Activated T-helper 1 cell treated with Interleukin-2 at 50 U/mL for 16 hours (primary cell): Measurements from ENCODE around the gene NR2C2AP.
"Not testable (repeated sequence)": the region's sequence is repeated elsewhere in the genome, so short reads cannot be mapped to it uniquely, and the experiment has no call there.

ENCODE experiments used
- DNase-seq: peaks from one replicate; pipeline ENCODE4 v3.0.0-alpha.2; 2020; ENCODE audit warnings: low read depth

NR2C2AP gene, protein sequence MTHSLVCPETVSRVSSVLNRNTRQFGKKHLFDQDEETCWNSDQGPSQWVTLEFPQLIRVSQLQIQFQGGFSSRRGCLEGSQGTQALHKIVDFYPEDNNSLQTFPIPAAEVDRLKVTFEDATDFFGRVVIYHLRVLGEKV

DNA sequence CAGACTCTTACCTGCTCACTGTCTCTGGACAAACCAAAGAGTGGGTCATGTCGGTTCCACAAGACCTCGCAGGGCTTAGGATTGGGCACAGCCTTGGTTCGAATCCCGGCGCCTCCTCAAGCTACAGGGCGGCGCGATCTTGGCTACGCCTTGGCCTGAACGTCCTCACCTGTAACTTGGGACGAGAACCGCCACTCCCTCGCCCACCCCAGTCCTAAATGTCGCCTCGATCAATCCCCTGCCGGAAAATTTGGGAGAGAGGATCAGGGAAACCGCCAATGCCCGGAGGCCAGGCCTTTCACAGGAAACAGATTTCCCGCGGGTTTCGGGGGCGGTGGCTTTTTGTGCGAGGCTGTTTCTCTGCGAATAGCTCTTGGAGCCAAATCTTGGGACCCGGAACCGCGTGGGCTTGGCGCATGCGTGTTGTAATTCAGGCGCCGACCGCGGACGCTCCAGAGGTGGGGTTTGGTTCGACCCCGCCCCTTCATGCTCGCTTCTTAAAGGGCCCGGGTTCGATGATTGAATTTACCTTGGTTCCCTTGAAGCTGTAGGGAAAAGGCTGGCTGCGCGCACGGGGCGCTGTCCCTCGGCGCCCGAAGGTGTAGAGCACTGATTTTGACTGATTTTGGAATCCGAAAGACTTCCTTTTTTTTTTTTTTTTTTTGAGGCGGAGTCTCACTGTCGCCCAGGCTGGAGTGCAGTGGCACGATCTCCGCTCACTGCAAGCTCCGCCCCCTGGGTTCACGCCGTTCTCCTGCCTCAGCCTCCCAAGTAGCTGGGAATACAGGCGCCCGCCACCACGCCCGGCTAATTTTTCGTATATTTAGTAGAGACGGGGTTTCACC lies at the start of gene NR2C2AP:
Gene NR2C2AP, minus strand, starts transcription at position 403 of the 845 bp plus-strand sequence. Its CDS starts 354 bp downstream, at position 49.
- peak; percentile 83 for DNase-seq

DNA sequence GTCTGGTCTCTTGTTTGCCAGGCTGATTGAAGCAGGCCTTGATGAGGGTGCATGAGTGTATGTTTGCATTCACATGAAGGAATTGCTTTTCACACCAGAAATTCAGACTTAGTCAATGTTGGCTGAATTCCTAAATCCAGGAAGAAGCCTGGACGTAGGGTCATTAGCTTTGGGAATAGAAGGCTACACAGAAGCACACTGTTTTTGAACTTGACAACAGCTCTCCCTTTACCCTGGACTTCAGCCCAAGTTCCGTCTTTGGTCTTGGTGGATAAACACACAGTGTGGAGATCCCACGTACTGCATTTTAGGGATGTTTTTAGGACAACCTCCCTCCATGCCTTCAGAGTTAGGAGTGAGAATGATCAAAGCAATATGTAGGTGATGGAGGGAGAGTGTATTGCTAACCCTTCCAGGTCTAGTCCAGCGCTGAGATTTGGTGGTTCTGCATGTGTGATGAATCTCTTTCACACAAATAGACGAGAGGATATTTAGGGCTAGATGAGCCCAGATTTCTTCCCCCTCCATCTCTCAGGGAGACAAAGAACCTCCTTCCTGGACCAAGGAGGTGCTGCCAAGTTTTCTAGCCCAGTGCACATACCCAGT lies 47.1 kb upstream of the NR2C2AP start:
- DNase-seq, result no peak

DNA sequence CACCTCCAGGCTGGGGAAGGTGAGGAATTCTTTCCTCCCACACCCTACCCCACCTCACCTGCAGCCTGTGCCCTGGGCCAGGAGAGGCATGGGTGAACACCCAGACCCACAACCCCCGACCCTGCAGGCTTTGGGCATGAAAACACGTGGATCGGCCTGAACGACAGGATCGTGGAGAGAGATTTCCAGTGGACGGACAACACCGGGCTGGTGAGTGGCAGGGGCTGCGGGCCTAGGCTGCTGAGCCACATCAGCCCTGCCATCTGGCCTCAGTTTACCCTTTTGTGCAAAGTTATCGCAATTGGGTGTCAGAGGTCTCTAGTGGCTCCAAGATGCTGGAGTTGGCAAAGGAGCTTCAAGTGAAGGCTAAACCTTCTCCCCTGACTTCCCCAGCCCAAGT lies 37.3 kb upstream of the NR2C2AP start:
- DNase-seq, result no peak

DNA sequence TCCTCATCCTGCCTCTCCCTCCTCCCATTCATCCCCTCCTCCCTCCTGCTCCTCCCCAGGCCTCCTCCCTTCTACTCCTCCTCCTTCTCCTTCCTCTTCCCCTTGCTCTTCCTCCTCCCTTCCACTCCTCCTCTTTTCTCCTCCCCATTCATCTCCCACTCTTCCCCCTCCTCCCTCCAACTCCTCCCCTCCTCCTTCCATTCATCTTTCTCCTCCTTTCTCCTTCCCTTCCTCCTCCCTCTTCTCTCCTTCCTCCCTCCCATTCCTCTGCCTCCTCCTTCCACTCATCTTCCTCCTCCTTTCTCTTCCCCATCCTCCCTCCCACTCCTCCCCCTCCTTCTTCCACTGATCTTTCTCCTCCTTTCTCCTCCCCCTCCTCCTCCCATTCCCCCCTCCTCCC lies 36.5 kb upstream of the NR2C2AP start:
- no peak for DNase-seq

DNA sequence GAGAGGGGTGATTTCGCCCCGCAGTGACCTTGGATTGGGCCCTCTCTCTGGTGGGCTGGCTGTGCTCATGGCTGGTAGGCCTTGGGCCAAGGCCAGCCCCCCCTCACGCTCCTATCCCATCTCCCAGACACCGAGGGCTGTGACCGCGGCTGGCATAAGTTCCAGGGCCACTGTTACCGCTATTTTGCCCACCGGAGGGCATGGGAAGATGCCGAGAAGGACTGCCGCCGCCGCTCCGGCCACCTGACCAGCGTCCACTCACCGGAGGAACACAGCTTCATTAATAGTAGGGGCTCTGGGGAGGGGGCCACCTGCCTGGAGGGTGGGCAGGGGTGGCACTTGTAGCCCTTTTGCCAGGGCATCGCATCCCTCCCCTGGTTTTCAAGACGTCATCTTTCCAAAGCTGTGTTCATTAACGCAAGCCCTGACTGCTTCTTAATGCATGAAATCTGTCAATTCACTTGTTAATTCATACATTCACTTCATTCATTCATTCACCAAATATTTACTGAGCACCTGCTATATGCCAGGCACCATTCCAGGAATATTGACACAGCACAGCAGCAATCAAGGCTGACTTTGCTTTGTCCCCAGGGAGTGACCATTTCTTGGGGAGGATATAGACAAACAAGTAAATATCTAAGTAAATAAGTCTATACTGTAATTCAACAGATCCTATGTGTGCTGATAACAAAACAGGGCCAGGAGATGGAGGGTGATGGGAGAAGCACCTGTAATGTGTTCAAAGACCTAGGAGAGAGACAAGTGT lies 35.1 kb upstream of the NR2C2AP start:
- DNase-seq, result no peak

DNA sequence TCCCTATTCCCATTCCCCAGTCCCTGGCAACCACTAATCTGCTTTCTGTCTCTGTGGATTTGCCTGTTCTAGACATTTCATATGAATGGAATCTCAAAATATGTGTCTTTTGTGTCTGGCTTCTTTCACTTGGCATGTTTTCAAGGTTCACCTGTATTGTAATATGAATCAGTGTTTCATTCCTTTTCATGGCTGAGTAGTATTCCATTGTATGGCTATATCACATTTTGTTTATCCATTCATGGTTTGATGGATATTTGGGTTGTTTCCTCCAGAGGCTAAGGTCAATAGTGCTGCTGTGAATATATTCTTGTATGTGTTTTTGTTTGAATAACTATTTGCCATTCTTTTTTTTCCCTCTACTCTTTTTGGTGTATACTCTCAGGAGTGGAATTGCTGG lies 33.0 kb upstream of the NR2C2AP start:
- DNase-seq, result no peak

DNA sequence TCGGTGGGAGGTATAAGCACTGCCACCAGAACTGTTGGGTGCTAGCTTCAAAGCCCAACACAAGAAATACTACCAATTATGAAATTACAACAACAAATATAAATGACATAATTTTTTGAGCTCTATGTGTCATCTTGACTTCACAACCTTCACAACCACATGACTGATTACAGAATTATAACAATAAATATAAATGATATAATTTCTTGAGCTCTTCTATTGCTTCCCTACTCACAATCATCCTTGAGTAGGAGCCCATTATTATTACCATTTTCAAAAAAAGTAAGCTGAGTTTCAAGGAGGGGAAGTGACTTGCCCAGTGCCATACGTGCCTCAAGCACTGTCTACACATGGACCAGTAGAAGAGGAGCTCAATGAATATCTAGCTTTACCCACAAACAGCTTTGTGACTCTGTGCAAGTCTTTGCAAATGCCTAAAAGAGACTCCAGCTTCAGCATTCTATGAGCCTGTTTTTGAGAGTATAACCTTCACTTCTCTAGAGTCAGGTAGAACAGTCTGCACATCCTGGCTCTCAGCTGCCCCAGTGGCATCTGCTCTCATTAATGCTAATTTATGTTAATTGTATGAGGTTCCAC lies 31.1 kb upstream of the NR2C2AP start:
- DNase-seq, result no peak

DNA sequence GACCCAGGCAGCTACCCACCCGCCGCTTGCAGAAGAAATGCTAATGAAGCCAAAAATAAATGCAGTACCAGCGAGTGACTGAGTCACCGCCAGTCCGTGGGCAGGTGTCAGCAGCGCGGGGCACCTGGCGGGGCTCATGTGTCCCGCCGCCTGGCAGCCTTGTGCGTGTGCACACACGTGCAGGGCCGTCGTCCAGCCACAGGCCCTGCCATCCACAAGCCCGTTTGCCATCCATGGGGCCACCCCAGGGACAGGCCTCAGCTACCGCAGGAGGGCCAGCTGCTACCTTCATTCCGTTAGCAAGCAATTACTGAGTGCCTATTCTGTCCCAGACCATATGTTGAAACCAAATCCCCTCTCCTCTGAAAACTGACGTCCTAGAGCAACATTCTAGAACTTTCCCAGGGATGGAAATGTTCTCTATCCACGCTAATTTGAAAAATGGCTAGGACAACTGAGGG lies 29.1 kb upstream of the NR2C2AP start:
- DNase-seq, result no peak

DNA sequence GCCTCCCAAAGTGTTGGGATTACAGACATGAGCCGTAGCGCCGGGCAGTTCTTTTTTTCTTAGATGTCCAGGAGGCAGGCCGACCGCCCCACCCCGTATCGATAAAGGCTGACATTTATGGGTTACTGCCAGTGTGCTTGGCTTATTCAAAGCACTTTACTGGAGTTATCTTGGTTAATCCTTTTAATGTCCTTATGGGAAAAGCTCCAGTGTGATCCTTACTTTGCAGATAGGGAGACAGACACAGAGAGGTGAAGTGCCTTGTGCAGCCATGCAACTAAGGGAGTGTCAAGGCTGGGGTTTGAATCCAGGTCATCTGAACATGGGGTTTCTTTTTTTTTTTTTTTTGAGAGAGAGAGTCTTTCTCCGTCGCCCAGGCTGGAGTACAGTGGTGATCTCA lies 27.8 kb upstream of the NR2C2AP start:
- DNase-seq, result no peak

DNA sequence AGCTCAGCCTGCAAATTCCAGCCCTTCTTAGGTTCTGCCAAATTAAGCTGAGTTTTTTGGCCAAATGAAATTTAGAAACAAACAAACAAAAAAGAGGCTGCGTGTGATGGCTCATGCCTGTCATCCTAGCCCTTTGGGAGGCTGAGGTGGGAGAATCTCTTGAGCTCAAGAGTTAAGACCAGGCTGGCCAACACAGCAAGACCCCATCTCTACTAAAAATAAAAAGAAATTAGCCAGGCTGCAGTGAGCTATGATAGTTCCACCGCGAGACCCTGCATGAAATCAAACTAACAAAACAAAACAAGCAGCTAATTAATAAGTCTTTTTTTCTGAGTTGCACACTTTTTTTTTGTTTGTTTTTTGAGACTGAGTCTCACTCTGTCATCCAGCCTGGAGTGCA lies 26.5 kb upstream of the NR2C2AP start:
- no peak for DNase-seq

DNA sequence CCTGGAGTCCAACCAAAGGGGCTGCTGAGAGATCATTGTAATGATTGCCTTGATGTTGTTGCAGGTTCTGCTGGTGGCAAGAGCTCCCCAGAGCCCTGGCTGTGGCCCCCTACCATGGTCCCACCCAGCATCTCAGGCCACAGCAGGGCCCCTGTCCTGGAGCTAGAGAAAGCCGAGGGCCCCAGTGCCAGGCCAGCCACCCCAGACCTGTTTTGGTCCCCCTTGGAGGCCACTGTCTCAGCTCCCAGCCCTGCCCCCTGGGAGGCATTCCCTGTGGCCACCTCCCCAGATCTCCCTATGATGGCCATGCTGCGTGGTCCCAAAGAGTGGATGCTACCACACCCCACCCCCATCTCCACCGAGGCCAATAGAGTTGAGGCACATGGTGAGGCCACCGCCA lies 24.0 kb upstream of the NR2C2AP start:
- DNase-seq, result no peak

DNA sequence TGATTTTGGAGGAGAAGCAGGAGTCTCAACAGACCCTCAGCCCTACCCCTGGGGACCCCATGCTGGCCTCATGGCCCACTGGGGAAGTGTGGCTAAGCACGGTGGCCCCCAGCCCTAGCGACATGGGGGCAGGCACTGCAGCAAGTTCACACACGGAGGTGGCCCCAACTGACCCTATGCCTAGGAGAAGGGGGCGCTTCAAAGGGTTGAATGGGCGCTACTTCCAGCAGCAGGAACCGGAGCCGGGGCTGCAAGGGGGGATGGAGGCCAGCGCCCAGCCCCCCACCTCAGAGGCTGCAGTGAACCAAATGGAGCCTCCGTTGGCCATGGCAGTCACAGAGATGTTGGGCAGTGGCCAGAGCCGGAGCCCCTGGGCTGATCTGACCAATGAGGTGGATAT lies 23.4 kb upstream of the NR2C2AP start:
- no peak for DNase-seq

DNA sequence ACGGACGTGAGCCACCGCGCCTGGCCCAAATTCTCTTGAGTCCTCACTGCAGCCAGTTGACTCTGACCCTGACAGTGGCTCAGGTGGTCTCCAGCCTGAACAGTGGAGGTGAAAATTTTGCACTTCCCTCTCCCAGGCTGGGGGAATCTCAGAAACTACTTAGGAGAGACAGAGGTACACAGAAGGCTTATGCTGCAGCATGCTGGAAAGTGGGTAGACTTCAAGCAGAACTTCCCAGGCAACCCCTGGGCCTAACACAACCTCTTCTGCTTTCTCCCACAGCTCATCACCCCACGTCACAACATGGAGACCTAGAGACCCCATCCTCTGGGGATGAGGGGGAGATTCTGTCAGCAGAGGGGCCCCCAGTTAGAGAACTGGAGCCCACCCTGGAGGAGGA lies 23.0 kb upstream of the NR2C2AP start:
- no peak for DNase-seq

DNA sequence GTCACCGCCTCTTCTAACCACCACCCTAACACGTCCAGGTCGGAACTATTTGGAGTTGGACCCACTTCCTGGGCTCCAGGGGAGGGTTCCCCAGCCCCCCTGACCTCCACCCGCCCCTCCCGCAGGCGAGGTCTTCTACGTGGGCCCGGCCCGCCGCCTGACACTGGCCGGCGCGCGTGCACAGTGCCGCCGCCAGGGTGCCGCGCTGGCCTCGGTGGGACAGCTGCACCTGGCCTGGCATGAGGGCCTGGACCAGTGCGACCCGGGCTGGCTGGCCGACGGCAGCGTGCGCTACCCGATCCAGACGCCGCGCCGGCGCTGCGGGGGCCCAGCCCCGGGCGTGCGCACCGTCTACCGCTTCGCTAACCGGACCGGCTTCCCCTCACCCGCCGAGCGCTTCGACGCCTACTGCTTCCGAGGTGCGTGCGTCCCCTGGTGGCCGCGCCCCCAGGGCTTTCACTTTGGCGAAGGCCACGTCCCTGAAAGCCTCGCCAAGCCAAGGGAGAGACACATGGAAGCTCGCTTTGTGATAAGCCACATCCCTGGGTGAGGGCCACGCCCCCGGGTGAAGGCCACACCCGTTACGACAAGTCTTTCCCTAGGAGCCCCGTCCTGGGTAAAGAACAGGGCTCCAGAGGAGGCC lies 21.8 kb upstream of the NR2C2AP start:
- DNase-seq, result peak; percentile 63

DNA sequence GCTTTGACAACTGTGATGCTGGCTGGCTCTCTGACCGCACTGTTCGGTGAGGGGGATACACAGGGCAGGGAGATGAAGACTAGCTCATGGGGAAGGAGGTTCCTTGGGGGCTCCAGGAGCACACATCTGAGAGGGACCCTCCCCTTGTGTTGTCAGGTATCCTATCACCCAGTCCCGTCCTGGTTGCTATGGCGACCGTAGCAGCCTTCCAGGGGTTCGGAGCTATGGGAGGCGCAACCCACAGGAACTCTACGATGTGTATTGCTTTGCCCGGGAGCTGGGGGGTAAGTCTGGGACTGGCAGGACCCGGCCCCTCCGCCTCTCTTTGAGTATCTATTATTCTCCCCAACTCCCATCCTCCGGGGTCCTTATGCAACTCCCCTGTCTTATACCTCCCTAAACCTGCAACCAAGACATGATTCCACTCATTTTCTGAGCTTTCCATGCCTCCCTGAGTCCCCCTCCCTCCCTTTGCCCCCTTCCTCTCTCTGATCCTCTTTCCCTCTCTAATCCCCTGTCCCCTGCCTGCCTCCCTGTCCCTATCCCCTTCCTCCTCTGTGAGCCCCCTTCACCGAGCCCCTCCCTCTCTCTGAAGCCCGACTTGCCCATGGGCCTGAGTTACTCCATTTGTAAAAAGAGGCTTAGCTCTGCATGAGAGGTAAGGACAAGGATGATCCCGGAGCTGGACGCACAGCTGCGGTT lies 21.1 kb upstream of the NR2C2AP start:
- no peak for DNase-seq

DNA sequence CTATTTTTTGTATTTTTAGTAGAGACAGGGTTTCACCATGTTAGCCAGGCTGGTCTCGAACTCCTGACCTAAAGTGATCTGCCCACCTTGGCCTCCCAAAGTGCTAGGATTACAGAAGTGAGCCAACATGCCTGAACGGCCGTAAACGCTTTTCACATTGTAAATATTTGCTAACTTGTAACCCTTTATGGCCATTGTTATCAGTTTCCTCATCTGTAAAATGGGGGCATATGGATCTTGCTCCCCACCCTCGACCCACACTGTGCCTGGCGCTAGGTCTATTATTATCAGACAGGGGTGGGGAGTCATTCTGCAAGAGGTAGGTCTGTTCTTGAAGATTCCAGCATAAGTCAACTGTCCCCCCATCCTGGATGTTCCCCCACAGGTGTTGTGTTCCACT lies 20.4 kb upstream of the NR2C2AP start:
- DNase-seq, result no peak

DNA sequence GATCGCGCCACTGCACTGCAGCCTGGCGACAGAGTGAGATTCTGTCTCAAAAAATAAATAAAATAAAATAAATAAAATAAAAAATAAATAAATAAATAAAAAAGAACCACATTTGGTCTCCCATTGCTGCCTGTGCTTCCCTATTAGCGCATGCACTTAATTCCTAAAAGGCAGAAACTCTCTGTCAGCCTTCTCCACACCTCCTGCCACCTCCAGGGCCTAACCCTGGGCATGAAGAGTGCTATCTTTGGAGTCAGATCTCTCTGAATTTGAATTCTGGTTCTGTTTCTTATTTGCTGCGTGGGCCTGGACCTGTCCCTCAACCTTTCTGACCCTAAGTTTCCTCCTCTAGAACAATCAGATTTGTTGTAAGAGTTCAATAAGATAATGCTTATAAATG lies 19.8 kb upstream of the NR2C2AP start:
- no peak for DNase-seq

DNA sequence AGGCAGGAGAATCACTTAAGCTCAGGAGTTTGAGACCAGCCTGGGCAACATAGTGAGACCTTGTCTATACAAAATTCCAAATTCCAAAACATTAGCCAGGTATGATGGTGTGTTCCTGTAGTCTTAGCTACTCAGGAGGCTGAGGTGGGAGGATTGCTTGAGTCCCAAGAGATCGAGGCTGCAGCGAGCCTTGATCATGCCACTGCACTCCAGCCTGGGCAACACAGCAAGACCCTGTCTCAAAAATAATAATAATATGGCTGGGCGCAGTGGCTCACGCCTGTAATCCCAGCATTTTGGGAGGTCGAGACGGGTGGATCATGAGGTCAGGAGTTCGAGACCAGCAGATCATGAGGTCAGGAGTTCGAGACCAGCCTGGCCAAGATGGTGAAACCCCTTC lies 17.8 kb upstream of the NR2C2AP start:
- not testable (repeated sequence) for DNase-seq

DNA sequence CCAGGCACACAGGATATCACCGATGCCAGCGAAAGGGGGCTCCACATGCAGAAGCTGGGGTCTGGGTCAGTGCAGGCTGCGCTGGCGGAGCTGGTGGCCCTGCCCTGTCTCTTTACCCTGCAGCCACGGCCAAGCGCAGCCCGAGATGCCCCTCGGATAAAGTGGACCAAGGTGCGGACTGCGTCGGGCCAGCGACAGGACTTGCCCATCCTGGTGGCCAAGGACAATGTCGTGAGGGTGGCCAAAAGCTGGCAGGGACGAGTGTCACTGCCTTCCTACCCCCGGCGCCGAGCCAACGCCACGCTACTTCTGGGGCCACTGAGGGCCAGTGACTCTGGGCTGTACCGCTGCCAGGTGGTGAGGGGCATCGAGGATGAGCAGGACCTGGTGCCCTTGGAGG lies 15.7 kb upstream of the NR2C2AP start:
- no peak for DNase-seq

DNA sequence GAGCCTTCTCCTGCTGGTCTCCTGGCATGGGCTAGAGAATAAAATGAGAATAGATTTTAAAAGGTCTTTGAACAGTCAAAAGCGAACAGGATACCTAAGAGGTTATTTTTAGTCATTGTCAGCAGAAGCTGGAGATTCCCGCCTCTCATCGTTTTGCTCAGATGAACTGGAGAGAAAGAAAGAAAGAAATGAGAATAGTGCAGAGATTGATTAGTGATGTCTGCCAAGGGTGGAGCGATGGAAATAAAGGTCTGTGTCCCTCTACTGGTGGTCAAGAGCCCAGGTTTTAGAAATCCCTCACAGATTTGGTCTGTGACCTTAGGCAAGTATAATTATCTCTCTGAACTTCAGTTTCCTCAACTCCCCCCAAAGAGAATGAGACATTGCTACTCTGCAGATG lies 13.9 kb upstream of the NR2C2AP start:
- no peak for DNase-seq

DNA sequence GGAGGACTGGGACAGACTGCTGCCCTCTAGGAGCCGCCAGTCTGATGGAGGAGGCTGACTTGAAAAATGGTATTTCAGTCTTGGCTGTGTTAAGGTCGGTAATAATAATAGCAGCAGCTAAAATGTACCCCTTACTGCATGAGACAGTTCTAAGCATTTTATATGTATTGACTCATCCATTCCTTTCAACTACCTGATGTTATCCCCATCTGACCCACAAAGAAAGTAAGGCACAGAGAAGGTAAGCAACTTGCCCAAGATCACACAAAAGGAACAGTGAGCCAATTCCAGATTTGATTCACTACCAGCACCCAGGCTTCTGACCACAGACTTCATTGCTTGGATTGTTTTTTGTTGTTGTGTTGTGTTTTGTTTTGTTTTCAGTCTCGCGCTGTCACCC lies 12.6 kb upstream of the NR2C2AP start:
- DNase-seq, result no peak
